A673 (cell line): Measurements from ENCODE around the gene IGF1R. TPM values are rescaled to one million over a fixed set of nuclear protein-coding genes. Genes with fewer than 3 reads are reported as not detected.

Experiments
- BruUV-seq: library from RNA; stranded (reverse); fragments of 400-500 nt; replicated peaks from 2 replicates; lab custom pipeline; 2021; lab: Mats Ljungman, UMichigan
- CTCF ChIA-PET: fragments of 300-600 bp; sonication (Branson Sonifier 250); formaldehyde crosslinking; loops from one replicate; lab custom pipeline; 2022; ENCODE audit warnings: antibody characterized with exemption; lab: Charles Lee
- POLR2A ChIA-PET: fragments of 300-600 bp; sonication (Branson Sonifier 250); formaldehyde crosslinking; loops from one replicate; lab custom pipeline; 2022; ENCODE audit warnings: antibody characterized with exemption; ENCODE audit not compliant: low non-redundant PET; lab: Charles Lee
- DNase-seq: peaks from one replicate; pipeline ENCODE4 v3.0.0-alpha.2; 2015; ENCODE audit warnings: low spot score
- H3K27ac ChIP-seq: fragments of 200-600 bp; sonication (generic); 2 replicates; pipeline ENCODE4 v1.5.1; 2016; ENCODE audit warnings: mixed run types, low read depth, mild to moderate bottlenecking, mixed read lengths, antibody characterized with exemption, low read length; ENCODE audit not compliant: poor library complexity, severe bottlenecking
- H3K27me3 ChIP-seq: fragments of 200-600 bp; sonication (generic); replicated peaks from 2 replicates; pipeline ENCODE4 v1.6.1; 2017; ENCODE audit warnings: mixed run types, low read depth, mild to moderate bottlenecking, mixed read lengths, antibody characterized with exemption, low read length; ENCODE audit not compliant: insufficient read depth, poor library complexity
- H3K36me3 ChIP-seq: fragments of 200-600 bp; sonication (generic); 2 replicates; pipeline ENCODE4 v1.6.1; 2016; ENCODE audit warnings: mixed run types, mild to moderate bottlenecking, mixed read lengths, antibody characterized with exemption, low read length; ENCODE audit not compliant: insufficient read depth, poor library complexity, severe bottlenecking
- H3K4me1 ChIP-seq: fragments of 200-600 bp; sonication (generic); 2 replicates; pipeline ENCODE4 v1.6.1; 2017; ENCODE audit warnings: mixed run types, mild to moderate bottlenecking, mixed read lengths, antibody characterized with exemption, low read length; ENCODE audit not compliant: insufficient read depth, poor library complexity, severe bottlenecking
- H3K4me3 ChIP-seq: fragments of 200-600 bp; sonication (generic); 2 replicates; pipeline ENCODE4 v1.5.1; 2016; ENCODE audit warnings: low read depth, mixed run types, mild to moderate bottlenecking, mixed read lengths, low read length; ENCODE audit not compliant: poor library complexity, severe bottlenecking
- H3K9me3 ChIP-seq: fragments of 200-600 bp; sonication (generic); 2 replicates; pipeline ENCODE4 v1.6.1; 2016; ENCODE audit warnings: mixed run types, low read depth, mild to moderate bottlenecking, mixed read lengths, antibody characterized with exemption, low read length; ENCODE audit not compliant: poor library complexity, severe bottlenecking
- EZH2 ChIP-seq: fragments of 200-600 bp; sonication (generic); IDR thresholded peaks from 2 replicates; pipeline ENCODE4 v1.6.1; 2017; ENCODE audit warnings: borderline replicate concordance, low read depth, mild to moderate bottlenecking, mixed read lengths, antibody characterized with exemption, low read length; ENCODE audit not compliant: poor library complexity, severe bottlenecking
- intact Hi-C: fragments of 100-400 bp; cut with micrococcal nuclease; formaldehyde crosslinking; loops from one replicate; pipeline ENCODE4 v1.10.0; 2022; ENCODE audit not compliant: unreplicated experiment
- total RNA-seq: library from RNA; stranded (reverse); gene quantifications from 2 replicates; pipeline ENCODE4 v1.2.3, GENCODE V29; 2021
- TF ChIP-seq, protein P1 (sequence below): fragments of 300-800, 200-600 bp; sonication (generic); conservative IDR thresholded peaks from 2 replicates; pipeline ENCODE4 v1.5.1; 2017; ENCODE audit warnings: low read depth, mild to moderate bottlenecking, antibody characterized with exemption, low read length, moderate library complexity, mixed read lengths

The IGF1R gene
- total RNA-seq, 1 experiment from 2014 or later, result 34.9 TPM

DNA sequence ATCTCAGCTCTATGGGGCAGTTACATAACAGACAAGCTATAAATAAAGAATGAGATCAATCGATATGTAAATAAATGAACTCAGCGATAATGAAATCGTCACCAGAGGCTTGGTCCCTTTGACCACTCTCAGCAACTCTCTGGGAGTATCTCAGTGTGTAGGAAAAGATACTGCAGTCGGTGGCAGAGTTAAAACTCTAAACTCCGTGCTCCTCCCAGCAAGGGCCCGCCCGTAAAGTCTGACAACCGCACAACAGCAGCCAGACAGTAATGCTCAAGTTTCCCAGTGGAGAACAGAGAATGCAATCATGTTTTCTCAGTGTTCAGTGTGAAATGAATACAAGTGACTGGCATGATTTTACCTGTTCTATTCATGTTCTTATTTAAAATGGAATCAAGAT lies 28.3 kb upstream of the IGF1R start:
- ChIA-PET POLR2A (no interaction called here), CTCF (no interaction called here)
- Histone ChIP-seq H3K27ac (no peak overlapping the region), H3K36me3 (no peaks in the 10 kb centered on the region), H3K9me3 (no peaks in the 10 kb centered on the region), H3K27me3 (peaks cover 57% of the 10 kb centered on the region), H3K4me3 (no peak overlapping the region), H3K4me1 (no peaks in the 10 kb centered on the region)
- TF ChIP-seq, protein P1, sequence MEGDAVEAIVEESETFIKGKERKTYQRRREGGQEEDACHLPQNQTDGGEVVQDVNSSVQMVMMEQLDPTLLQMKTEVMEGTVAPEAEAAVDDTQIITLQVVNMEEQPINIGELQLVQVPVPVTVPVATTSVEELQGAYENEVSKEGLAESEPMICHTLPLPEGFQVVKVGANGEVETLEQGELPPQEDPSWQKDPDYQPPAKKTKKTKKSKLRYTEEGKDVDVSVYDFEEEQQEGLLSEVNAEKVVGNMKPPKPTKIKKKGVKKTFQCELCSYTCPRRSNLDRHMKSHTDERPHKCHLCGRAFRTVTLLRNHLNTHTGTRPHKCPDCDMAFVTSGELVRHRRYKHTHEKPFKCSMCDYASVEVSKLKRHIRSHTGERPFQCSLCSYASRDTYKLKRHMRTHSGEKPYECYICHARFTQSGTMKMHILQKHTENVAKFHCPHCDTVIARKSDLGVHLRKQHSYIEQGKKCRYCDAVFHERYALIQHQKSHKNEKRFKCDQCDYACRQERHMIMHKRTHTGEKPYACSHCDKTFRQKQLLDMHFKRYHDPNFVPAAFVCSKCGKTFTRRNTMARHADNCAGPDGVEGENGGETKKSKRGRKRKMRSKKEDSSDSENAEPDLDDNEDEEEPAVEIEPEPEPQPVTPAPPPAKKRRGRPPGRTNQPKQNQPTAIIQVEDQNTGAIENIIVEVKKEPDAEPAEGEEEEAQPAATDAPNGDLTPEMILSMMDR, result no peak
- no peak for TF ChIP-seq EZH2
- no peak for DNase-seq
- BruUV-seq, result no TSS peak
- intact Hi-C loops, result no loop called here

DNA sequence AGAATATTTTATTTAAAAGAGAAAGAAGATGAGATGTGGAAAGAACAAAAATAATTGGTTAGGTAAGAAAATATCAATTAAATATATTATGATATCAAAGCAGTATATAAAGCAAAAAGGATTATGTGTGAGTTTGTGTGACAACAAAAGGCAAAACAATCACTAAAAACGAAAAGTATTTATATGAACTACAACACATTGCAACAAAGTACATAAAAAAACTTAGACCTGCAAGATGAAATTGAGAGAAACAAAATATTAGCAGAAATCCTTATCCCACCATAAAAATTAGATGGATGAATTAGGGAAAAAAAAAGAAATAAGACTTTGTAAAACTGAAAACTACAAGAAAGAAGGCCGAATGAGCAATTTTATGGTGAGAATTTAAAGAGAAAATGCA lies 27.3 kb upstream of the IGF1R start:
- TF ChIP-seq, protein P1, result no peak
- TF ChIP-seq EZH2, result no peak
- Histone ChIP-seq H3K4me1 (no peaks in the 10 kb centered on the region), H3K4me3 (no peak overlapping the region), H3K27me3 (peaks cover 63% of the 10 kb centered on the region), H3K27ac (no peak overlapping the region), H3K9me3 (no peaks in the 10 kb centered on the region), H3K36me3 (no peaks in the 10 kb centered on the region)
- intact Hi-C loops, result no loop called here
- no TSS peak for BruUV-seq
- POLR2A ChIA-PET, result no interaction called here
- CTCF ChIA-PET, result no interaction called here
- DNase-seq, result no peak

DNA sequence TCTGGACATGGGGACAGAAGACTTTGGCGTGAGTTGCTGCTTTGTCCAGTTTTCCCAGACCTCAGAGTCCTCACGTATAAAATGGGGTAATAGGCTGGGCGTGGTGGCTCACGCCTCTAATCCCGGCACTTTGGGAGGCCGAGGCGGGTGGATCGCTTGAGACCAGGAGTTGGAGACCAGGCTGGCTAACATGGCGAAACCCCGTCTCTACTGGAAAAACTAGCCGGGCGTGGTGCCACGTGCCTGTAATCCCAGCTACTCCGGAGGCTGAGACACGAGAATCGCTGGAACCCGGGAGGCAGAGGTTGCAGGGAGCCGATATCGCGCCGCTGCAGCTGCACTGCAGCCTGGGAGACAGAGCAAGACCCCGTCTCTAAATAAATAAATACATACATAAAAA lies 22.7 kb upstream of the IGF1R start:
- CTCF ChIA-PET, result no interaction called here
- no peak for TF ChIP-seq EZH2
- TF ChIP-seq, protein P1, result no peak

More for the DNA sequence above, 22.7 kb upstream of the IGF1R start:
- Histone ChIP-seq H3K4me1 (no peaks in the 10 kb centered on the region), H3K9me3 (no peaks in the 10 kb centered on the region), H3K27ac (no peak overlapping the region), H3K27me3 (peaks cover 65% of the 10 kb centered on the region), H3K36me3 (no peaks in the 10 kb centered on the region), H3K4me3 (no peak overlapping the region)
- POLR2A ChIA-PET, result no interaction called here
- no peak for DNase-seq
- no TSS peak for BruUV-seq
- intact Hi-C loops, result no loop called here
